Stimulated activated memory B cell treated with anti-CD40 and anti-IgM and Interleukin-4, amounts not matched to agents 10 μg/mL and 1 μg/mL and 100 μg/mL, for 72 hours (primary cell): ENCODE results near the gene MAD1L1.

ENCODE experiments used
- ATAC-seq: fragments of 150-1000 bp; cut with Tn5 transposase; 2 replicates; pipeline ENCODE4 v1.10.0; 2021
- H3K27ac Mint-ChIP-seq: one replicate; pipeline ENCODE4 v1.8.0; 2022; ENCODE audit warnings: mild to moderate bottlenecking, mixed read lengths
- H3K27me3 Mint-ChIP-seq: one replicate; pipeline ENCODE4 v1.8.0; 2022; ENCODE audit warnings: mixed read lengths
- H3K36me3 Mint-ChIP-seq: one replicate; pipeline ENCODE4 v1.8.0; 2022; ENCODE audit warnings: mixed read lengths
- H3K4me1 Mint-ChIP-seq: one replicate; pipeline ENCODE4 v1.8.0; 2022; ENCODE audit warnings: mixed read lengths
- H3K4me3 Mint-ChIP-seq: one replicate; pipeline ENCODE4 v1.8.0; 2022; ENCODE audit warnings: mild to moderate bottlenecking, moderate library complexity, mixed read lengths
- H3K9me3 Mint-ChIP-seq: one replicate; pipeline ENCODE4 v1.8.0; 2022; ENCODE audit warnings: mixed read lengths

The MAD1L1 gene

GRCh38 chr7:2009541-2010001 is 223.2 kb downstream of the MAD1L1 start:
- Mint-ChIP-seq H3K9me3 (no peaks in the 10 kb centered on the region), H3K4me1 (peaks cover 34% of the 10 kb centered on the region), H3K27ac (no peak overlapping the region), H3K27me3 (no peaks in the 10 kb centered on the region), H3K36me3 (peaks cover 56% of the 10 kb centered on the region), H3K4me3 (no peak overlapping the region)
- ATAC-seq, result no peak

DNA sequence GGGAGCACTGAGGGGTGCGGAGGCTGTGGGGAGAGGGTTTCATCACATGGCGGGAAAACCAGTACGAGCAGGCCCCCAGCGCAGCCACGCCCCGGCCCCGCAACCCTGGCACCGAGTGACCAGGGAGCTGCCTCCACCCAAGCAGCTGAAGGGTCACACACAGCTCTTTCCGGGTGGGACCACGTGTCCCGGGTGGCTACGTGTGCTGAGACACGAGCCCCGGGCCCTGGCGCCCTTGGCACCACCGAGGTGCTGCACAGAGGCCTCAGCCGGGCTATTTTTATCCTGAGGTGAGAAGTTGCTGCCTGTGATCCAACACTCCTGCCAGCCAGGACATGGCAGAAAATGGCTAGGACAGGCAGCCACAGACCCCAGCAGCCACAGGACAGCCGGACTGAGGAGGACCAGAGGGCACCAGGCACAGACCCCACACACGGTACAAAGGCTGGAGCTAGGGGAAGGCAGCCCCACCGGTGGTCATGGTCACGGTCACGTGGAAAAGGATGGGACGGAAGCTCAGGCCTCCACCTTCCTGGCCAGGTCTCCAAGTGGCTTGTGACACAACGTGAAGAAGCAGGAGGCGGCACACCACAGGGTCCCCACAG is 223.7 kb downstream of the MAD1L1 start:
- ATAC-seq, result no peak
- peaks cover 34% of the 10 kb centered on the region for H3K4me1 Mint-ChIP-seq
- H3K27ac Mint-ChIP-seq, result no peak overlapping the region
- peaks cover 55% of the 10 kb centered on the region for H3K36me3 Mint-ChIP-seq
- no peaks in the 10 kb centered on the region for H3K27me3 Mint-ChIP-seq
- H3K9me3 Mint-ChIP-seq, result no peaks in the 10 kb centered on the region
- no peak overlapping the region for H3K4me3 Mint-ChIP-seq

DNA sequence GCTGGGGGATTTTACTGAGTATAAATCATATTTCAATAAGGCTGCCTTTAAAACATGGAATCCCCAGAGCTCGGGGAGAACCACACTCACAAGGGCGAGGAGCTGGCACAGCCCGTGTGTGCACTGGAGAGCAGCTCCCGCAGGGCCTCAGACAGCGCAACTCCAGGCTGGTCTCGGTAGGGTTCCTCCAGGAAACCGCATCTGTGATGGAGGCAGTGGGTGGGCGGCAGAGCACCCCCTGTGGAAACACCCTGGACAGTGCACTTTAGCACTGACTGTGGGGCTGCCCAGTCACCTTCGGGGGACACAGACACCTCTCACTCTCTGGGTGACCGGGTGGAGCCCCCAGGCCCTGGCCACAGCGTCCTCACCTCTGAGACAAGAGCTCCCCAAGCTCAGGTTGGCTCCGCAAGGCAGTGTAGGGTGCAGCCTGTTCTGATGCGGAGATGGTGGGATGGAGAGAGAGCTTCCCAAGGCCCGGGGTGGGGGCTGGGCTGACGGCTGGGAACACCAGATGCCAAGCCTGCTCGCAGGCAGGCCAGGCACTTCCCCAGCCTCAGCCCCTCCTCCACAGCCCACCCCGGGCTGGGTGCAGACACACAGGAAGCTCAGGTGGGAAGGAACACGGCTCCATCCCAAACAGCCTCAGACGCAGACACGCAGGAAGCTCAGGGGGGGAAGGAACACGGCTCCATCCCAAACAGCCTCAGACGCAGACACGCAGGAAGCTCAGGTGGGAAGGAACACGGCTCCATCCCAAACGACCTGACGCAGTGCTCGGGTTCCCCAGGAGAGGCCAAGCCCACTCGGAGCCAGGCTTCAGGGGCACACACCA is 224.4 kb downstream of the MAD1L1 start:
- no peaks in the 10 kb centered on the region for H3K27me3 Mint-ChIP-seq
- ATAC-seq, result no peak
- no peak overlapping the region for H3K4me3 Mint-ChIP-seq
- no peak overlapping the region for H3K27ac Mint-ChIP-seq
- H3K9me3 Mint-ChIP-seq, result no peaks in the 10 kb centered on the region
- peaks cover 47% of the 10 kb centered on the region for H3K36me3 Mint-ChIP-seq
- H3K4me1 Mint-ChIP-seq, result peaks cover 33% of the 10 kb centered on the region

DNA sequence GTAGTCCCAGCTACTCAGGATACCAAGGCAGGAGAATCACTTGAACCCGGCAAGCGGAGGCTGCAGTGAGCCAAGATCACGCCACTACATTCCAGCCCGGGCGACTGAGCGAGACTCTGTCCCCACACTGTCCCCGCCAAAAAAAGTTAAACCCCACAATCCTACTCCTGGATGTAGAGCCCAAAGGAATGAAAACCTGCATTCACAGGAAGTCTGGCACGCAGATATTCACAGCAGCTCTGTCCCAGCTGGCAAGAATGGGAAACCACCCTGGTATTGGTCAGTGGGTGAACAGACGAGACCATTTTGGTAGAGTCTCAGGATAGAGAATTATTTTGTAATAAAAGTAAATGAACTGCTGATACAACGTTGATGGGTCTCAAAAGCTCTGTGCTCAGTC is 225.2 kb downstream of the MAD1L1 start:
- Mint-ChIP-seq H3K27me3 (no peaks in the 10 kb centered on the region), H3K4me3 (no peak overlapping the region), H3K27ac (no peak overlapping the region), H3K4me1 (peaks cover 25% of the 10 kb centered on the region), H3K36me3 (peaks cover 40% of the 10 kb centered on the region), H3K9me3 (no peaks in the 10 kb centered on the region)
- ATAC-seq, result no peak

- H3K9me3 Mint-ChIP-seq, result no peaks in the 10 kb centered on the region
- H3K4me1 Mint-ChIP-seq, result peaks cover 24% of the 10 kb centered on the region
- H3K27ac Mint-ChIP-seq, result no peak overlapping the region
- ATAC-seq, result no peak
- H3K36me3 Mint-ChIP-seq, result peaks cover 38% of the 10 kb centered on the region
- no peaks in the 10 kb centered on the region for H3K27me3 Mint-ChIP-seq
- peak overlapping the region; percentile 11 for H3K4me3 Mint-ChIP-seq
Measured at GRCh38 chr7:2006921-2007381, 225.8 kb downstream of the MAD1L1 start.

- no peaks in the 10 kb centered on the region for H3K9me3 Mint-ChIP-seq
- ATAC-seq, result no peak
- H3K4me1 Mint-ChIP-seq, result peaks cover 24% of the 10 kb centered on the region
- peak overlapping the region; percentile 58 for H3K27ac Mint-ChIP-seq
- no peak overlapping the region for H3K4me3 Mint-ChIP-seq
- peaks cover 41% of the 10 kb centered on the region for H3K36me3 Mint-ChIP-seq
- H3K27me3 Mint-ChIP-seq, result no peaks in the 10 kb centered on the region
Measured at GRCh38 chr7:2006231-2006771, 226.4 kb downstream of the MAD1L1 start.

DNA sequence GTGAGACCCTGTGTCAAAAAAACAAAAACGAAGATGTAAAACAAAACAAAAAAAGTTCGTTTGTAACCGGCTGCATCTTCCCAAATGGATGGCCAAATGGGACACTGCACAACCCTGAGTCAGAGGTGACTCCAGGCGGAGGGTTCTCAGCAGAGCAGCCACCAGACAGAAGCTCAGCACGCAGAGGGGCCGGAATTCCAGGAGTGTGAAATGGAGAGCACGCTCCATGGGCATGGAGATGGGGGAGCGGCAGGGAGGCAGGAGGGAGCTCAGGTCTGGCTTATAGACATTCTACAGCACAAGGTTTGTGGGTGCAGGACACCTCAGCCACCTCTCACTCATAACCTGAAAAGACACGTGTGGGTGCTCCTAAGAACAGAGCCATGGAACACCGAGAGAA is 227.0 kb downstream of the MAD1L1 start:
- H3K36me3 Mint-ChIP-seq, result peaks cover 41% of the 10 kb centered on the region
- no peaks in the 10 kb centered on the region for H3K9me3 Mint-ChIP-seq
- no peak for ATAC-seq
- H3K27ac Mint-ChIP-seq, result peak overlapping the region; percentile 58
- H3K4me3 Mint-ChIP-seq, result no peak overlapping the region
- H3K4me1 Mint-ChIP-seq, result peaks cover 25% of the 10 kb centered on the region
- H3K27me3 Mint-ChIP-seq, result no peaks in the 10 kb centered on the region

DNA sequence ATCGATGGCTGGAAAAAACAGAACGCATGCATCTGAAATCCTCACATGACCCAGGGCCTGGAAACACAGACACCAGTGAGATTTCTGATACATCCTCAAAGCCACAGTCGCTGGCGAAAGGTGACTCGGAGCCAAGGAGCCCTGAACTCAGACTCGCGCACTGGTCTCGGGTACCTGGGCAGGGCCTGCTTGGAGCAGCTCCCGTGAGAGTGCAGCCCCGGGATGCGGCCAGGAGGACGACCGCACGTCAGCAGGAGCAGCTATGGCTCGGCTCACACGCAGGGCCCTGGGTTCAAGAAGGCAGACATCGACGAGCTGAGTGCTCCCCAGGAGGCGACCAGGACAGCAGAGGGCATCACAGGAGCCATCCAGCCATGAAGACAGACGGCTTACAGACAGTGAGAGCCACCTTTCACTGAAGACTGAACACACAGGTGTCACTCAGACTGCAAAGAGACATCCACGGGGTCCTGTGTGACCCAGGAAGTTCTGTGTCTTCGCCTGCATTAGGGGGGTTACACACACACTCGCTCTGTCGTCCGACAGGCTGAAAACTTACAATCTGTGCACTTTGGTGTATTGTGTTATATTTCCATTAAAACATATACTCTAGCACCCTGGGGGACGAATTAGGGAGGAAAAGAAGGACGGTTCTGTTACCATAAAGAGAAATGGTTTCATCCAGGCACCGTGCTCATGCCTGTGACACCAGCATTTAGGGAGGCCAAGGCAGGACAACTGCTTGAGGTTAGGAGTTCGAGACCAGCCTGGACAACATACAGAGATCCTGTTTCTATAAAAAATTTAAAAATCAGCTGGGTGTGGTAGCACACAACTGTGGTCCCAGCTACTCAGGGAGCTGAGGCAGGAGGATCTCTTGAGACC is 227.7 kb downstream of the MAD1L1 start:
- Mint-ChIP-seq H3K27me3 (no peaks in the 10 kb centered on the region), H3K27ac (peak overlapping the region; percentile 58), H3K36me3 (peaks cover 43% of the 10 kb centered on the region), H3K4me1 (peaks cover 32% of the 10 kb centered on the region), H3K9me3 (no peaks in the 10 kb centered on the region), H3K4me3 (peak overlapping the region; percentile 20)
- no peak for ATAC-seq

GRCh38 chr7:2003931-2004812 is 228.6 kb downstream of the MAD1L1 start:
- Mint-ChIP-seq H3K36me3 (peaks cover 47% of the 10 kb centered on the region), H3K9me3 (no peaks in the 10 kb centered on the region), H3K27ac (no peak overlapping the region), H3K4me1 (peaks cover 41% of the 10 kb centered on the region), H3K4me3 (no peak overlapping the region), H3K27me3 (no peaks in the 10 kb centered on the region)
- ATAC-seq, result no peak

DNA sequence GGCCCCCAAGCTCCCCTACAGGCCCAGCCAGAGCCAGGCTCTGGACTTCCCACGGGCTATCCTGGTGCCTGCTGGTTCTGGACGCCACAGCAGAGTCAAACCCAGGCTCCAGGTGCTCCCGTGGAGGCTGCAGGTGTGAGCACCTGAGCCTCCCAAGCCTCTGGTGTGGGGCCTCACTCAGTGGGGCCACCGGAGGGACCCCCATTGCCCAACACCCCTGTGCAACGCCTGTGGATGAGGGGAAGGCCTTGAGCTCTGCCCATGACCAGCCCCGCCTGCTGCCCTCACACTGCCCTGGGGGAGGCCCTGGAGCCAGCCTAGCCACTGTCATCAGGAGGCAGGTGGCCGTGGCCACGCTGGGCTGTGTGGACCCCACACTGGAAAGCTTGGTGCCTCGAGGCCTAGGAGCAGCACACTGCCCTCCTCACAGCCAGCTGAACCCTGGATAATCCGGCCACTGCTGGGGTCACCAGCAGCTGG is 229.3 kb downstream of the MAD1L1 start:
- H3K27me3 Mint-ChIP-seq, result no peaks in the 10 kb centered on the region
- H3K4me3 Mint-ChIP-seq, result no peak overlapping the region
- no peaks in the 10 kb centered on the region for H3K9me3 Mint-ChIP-seq
- peaks cover 42% of the 10 kb centered on the region for H3K4me1 Mint-ChIP-seq
- peaks cover 47% of the 10 kb centered on the region for H3K36me3 Mint-ChIP-seq
- no peak for ATAC-seq
- no peak overlapping the region for H3K27ac Mint-ChIP-seq

- Mint-ChIP-seq H3K9me3 (no peaks in the 10 kb centered on the region), H3K4me3 (no peak overlapping the region), H3K27me3 (no peaks in the 10 kb centered on the region), H3K27ac (peak overlapping the region; percentile 20), H3K4me1 (peaks cover 42% of the 10 kb centered on the region), H3K36me3 (peaks cover 47% of the 10 kb centered on the region)
- no peak for ATAC-seq
Measured at GRCh38 chr7:2002561-2003450, 229.9 kb downstream of the MAD1L1 start.

DNA sequence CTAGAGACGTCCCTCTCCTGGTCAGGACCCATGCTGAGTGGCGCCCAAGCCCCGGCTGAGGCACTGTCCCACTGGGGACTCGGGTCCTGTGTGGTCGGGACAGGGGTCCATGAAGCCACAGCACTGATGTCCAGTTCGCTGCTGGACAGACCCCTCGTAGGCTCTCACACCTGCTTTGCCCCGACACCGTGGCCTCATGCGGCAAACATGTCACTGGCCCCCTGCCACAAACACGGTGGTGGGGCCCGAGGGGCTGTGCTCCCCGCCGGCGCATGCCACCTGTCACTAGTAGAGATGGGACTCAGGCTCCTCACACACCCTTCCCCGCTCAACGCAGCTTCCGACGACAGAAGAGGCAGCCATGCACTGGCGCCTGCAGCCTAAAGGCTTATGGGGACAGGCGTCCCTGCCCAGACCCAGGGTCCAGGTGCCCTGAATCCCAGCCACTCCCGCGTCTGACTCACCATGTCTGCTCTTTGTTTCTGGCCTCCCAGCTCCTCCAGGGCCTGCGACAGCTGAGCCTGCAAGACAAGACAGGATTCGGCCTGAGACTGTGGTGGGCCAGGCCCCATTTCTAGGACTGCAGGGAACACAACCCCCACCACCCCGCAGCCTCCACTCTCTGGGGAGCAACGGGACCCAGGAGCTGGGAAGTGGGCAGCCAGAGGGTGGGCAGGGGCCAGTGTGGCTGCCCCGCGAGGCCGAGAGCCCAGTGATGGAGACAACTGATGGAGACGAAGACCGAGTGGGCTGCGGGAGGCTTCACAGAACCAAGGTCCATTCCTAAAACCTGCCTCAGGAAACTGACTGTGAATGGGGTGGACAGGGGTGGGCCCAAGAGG is 230.9 kb downstream of the MAD1L1 start:
- Mint-ChIP-seq H3K27ac (no peak overlapping the region), H3K27me3 (no peaks in the 10 kb centered on the region), H3K4me1 (peaks cover 39% of the 10 kb centered on the region), H3K4me3 (no peak overlapping the region), H3K36me3 (peaks cover 45% of the 10 kb centered on the region), H3K9me3 (no peaks in the 10 kb centered on the region)
- ATAC-seq, result no peak
